Right forelimb (tissue), 1 donor: Measurements from ENCODE around the gene MYH16.

Experiments used
- DNase-seq: peaks from one replicate; pipeline ENCODE4 v3.0.0-alpha.2; 2018

MYH16 gene

GRCh38 chr7:99359465-99360154, 87.0 kb downstream of the MYH16 start:
- DNase-seq = no peak
